SIG-M5 (cell line): Measurements from ENCODE around the gene ARHGAP8.

Source experiments
- DNase-seq: peaks from one replicate; lab custom pipeline; 2025; lab: John Stamatoyannopoulos, UW

Gene ARHGAP8

DNA sequence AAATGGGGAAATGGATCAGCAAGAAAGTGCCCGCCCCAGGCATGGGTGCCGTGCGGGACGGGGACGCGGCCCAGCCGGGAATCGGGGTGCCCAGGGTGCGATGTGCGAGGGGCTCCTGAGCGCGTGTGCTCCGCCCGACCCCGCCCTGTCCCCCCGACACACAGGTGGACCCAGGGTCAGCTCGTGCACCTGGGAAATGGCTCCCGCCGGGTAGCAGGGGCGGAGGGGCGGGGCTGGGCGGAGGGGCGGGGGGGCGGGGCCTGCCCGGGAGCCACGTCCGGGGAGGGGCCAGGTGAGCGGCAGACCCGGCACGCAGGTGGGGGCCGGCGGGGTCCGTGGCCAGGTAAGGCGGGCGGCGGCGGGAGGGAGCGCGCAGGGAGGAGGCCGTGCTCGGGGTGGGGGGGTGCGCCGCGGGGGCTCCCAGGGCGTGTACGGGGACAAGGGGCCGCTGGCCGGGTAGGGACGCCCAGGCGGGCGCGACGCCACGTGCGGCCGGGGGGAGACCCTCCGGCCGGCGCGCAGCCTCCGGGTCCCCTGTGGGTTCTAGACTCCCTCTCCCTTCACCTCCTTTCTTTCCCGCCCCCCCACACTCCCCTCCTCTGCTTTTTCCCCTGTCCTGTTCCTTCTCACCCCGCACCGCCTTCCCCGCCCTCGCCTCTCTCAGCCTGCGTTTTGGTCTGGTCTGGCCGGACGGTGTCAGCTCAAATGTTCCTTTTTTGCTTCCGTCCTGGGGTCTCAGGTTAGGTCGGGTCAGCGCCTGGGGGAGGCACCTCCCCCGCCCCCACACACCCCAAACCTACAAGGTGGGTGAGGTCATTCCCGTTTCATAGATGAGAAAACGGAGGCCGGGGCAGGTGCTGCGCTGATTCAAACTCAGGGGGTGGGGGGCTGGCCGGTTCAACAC lies at the start of gene ARHGAP8:
TSS of gene ARHGAP8 (plus strand) at position 291 of the 904 bp plus-strand sequence. CDS start 33,953 bp downstream, outside the sequence.
- no peak for DNase-seq

DNA sequence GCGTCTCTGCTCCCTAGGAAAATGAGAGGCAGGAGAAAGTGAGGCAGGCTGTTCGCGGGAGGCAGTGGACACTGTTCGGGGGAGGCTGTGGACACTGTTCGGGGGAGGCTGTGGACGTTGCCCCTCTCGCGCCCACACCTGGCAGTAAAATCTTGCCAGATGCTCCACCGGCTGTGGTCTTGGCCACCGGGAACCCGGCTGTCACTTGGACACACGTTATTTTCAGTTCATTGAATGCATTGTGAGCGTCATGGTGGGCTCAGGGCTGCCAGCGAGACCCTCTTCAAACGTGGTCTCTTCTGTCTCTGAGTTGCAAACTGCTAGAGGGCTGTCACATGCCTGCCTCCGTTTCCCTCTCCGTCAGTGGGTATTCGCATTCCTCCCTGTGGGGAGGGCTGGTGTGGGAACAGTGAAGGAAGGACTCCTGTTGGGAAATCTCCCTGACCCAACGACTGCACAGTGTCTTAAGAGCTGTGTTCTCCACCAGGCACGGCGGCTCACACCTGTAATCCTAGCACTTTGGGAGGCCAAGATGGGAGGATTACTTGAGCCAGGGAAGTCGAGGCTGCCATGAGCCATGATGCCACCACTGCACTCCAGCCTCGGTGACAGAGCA lies 49.0 kb upstream of the ARHGAP8 start:
- DNase-seq = no peak

DNA sequence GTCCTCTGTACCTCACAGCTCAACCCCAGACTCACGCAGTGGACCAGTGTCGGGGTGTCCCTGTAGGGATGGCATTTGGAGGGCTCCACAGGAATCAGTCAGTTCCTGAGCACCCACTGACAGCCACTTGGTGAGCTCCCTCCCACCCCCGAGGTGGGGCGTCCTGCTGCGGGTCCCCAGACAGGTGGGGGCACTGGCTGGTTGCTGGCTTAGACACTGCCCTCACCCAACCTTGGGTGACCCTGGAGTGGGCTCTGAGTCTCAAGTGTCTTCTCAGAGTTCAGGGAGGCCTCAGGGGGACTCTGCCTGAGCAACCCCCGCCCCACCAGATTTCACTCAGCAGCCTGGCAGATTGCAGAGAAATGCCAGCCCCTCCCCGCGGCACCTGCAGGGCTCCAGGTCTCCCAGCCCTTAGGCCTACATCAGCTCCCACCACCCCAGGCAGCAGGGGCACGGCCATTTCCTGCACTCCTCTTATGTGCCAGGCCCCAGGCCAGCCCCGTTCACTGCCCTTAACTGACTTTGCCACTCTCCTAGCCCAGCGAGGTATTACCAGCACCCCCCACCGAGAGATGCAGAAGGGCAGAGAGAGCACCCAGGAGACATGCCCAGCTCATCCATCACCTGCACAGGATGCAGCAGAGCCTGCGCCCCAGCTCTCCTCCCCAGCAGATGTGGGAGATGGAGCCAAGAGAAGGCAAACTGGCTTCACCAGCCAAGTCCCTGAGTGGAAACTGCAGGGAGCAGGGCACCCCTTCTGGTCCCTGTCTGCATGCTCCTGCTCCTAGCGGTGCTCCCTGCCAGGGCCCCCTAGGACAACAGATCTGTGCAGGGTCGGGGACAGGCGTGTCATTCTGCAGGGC lies 48.0 kb upstream of the ARHGAP8 start:
- no peak for DNase-seq

DNA sequence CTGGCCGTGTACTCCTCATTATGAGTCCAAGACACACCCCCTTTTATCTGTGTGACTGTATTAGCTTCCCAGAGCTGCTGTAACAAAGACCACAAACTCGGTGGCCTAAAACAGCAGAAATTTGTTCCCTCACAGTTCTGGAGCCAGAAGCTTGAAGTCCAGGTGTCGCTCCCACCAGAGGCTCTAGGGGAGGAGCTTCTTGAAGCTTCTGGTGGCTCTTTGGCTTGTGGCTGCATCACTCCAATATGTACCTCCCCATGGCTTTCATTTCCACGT lies 47.4 kb upstream of the ARHGAP8 start:
- DNase-seq = no peak

DNA sequence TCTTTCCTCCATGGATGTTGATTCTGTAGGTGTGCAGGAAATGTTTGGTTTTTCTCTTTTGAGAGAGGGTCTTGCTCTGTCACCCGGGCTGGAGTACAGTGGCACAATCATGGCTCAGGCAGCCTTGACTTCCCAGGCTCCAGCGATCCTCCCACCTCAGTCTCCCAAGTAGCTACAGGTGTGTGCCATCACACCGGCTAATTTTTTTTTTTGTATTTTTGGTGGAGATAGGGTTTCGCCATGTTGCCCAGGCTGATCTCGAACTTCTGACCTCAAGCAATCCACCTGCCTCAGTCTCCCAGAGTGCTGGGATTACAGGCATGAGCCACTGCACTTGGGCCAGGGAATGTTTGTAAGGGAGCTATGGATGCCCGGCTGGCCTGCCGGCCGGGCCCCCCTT lies 45.9 kb upstream of the ARHGAP8 start:
- no peak for DNase-seq

DNA sequence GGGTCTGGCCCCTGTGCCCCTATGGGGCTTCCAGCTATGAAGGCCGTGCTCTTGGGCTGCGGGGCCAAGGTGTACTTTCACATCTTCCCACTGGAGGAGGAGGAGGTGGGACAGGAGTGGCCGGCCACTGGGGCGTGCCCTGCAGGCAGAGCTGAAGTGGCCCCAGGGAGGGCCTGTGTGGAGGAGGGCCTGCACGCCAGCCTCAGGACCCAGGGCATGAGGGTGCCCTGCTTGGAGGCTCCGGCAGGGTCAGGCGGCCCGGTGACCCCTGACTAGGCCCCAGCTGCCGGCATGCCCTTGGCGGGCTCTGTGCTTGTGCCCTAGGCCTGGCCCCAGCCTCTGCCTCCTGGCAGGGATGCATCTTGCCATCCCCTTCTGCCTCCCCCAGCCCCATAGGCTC lies 45.2 kb upstream of the ARHGAP8 start:
- DNase-seq = no peak

DNA sequence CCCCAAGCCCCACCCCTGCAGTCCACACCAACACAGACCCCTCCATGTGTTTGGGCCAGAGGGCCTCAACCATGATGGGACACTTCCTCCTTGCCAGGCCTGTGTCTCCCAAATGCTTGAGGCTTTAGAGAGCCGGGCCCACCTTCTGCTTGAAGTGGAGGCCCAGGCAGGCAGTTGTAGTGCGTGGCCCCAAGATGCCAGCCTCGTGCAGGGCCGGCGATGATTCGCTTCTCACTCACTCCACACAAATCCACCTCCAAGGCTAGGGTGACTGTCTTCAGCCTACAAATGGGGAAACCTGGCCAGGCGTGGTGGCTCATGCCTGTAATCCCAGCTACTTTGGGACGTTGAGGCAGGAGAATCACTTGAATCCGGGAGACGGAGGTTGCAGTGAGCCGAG lies 44.6 kb upstream of the ARHGAP8 start:
- DNase-seq = no peak

DNA sequence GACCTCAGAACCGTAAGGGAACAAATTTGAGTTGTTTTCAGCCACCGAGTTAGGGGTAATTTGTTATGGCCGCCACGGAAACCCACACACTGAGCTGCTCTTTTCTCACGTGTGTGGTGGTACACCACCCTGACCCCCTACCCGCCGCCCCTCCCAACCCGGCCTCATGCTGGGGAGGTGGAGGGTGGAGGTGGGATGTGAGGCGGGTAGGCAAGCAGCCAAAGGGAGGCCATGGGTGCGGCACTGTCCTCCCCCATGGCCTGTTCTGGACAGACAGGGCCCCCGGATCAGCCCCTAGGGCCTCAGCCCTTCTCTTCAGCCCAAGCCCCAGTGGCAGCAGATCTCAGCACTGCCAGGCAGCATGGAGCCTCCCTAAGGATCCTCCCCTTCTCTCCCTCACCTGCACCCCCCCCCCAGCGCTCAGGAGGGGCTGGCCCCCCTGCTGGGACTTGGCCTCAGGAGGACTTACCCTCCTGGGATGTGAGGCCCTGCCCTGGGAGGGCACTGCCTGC lies 42.4 kb upstream of the ARHGAP8 start:
- no peak for DNase-seq

DNA sequence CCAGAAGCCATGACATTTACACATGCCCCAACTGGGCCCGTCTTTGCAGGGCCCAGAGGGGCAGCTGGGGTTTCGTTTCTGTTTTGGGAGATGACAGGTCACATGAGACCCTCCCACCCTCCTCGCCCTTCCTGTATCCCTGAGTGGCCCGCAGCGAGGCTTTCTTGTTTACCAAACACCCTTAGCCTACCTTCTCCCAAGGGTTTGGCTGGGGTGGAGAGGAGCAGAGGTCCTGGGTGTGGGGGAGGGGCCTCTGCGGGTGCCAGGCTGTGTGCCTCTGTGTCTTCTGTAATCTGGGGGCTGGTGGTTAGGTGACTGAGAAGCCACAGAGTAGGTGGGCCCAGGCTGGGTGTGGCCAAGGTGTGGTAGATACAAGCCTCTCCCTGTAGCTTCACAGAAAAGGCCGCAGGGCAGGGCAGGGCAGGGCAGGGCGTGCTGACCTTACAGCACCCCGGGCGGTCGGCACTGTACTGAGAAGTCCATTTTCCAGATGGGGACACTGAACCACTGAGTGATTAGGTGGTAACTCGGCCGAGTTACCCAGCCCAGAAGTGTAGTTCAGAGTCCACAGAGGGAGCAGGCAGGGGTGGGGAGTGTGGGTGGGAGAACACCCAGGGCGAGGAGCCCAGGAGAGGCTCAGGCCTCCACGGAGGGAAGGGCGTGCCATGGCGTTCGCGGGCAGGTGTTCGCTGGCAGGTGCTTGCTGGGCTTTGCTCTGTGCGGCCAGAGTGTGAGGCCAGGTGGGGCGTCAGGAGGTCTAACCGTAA lies 41.7 kb upstream of the ARHGAP8 start:
- no peak for DNase-seq

DNA sequence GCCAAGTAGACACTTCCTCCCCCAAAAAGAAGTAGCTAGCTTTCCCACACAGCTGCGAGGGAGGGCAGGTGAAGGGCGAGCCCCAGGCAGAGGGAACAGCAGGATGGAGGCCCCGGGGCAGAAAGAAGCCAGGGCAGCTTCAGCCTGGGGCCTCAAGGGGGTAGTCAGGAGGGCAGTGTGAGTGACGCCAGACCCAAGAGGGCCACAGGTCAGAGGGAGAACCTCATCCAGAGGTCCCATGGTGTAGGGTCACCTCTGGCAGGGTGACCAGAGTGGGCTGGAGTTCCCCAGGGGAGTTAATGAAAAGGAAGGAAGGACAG lies 41.2 kb upstream of the ARHGAP8 start:
- no peak for DNase-seq

DNA sequence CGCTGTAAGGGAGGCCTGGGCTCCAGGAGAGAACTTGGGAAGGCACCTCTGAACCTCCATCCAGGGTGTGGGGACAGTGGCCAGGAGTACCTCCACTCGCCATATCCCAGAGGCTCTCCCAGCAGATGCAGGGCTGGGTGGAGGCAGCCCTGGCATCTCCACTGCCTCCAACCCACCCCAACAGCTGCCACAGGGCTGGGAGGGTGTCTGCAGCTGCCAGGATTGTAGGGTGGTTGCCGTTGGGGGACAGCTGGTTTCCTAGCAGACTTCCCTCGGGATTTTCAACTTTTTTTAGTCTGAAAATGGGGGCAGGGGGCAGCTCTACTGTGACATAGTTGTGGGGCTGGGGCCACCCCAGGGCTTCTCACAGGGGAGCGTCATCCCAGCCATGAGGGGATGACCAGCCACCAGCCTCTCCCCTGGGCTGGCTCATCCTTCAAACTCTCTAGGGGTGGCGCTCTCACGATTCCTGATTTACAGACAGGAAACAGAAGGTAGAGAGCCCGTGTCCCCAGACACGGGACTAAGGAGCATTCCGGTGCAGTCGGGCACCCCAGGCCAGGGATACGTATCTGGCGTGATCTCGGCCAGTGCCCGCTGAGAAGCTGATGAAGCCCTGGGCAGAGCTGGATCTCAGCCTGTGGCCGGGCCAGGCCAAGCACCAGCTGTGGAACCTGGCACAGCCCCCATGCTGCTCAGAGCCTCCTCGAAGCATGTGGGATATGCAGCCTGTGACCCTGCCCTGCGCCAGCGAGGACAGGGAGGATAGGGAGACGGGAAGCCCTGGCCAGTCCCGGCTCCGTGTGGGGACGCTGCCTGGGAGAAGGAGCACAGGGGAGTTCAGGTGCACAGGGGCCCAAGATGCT lies 40.5 kb upstream of the ARHGAP8 start:
- DNase-seq = no peak

DNA sequence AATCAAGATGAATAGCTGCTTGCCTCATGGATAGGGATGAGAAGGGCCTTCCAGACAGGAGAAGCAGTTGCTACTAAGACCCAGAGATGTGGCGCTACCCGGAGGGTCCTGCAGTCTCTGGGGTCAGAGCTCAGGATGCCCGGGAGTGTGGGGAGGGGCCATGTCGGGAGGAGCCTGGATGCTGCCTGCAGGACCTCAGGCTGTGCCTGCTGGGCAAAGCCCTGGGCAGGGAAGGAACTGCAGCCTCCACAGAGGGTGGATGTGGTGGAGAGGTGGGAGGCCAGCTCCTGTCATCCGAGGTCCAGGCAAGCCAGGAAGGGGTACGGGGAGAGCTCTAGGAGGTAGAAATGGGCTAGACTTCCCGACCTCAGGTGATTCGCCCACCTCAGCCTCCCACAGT lies 39.4 kb upstream of the ARHGAP8 start:
- DNase-seq = no peak

DNA sequence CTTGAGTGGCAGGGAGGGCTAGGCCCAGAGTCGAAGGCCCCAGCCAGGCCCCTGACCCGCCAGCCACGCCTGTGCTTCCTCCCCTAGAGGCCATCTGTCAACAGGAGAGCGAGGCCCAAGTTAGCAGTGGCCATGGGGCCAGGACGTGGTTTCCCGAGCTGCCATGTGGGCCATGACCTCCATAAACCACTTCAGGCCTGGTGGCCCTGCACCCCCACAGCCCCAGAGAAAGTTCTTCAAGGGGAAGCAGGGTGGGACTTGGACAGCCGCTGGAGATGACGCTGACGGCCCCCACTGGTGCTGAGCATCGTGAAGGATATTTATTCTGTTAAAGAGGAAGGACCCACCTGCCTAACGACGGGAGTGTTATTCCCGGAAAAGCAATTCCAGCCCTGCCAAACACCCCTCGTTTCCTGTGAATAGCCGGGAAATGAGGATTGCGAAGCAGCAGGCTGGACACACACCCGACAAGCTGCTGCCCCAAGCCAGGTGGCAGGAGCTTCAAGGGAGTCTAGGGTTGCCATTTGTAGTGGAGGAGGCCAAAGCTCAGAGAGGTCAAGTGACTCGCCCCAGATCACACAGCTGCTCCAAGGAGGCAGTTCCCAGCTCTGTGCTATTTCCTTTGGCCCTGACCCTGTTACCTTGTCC lies 37.5 kb upstream of the ARHGAP8 start:
- no peak for DNase-seq

DNA sequence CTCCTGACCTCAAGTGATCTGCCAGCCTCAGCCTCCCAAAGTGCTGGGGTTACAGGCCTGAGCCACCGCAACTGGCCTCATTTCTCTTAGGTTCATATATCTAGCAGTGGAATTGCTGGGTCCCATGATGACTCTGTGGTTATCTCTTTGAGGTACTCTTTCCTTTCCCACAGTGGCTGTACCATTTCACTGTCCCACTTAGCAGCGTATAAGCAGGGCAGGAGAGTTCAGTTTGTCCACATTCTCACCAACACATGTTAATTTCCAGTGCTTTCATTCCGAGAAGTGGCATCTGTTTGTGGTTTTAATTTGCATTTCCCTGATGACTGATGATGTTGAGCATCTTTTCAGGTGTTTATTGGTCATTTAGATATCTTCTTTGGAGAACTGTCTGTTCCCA lies 34.0 kb upstream of the ARHGAP8 start:
- no peak for DNase-seq

DNA sequence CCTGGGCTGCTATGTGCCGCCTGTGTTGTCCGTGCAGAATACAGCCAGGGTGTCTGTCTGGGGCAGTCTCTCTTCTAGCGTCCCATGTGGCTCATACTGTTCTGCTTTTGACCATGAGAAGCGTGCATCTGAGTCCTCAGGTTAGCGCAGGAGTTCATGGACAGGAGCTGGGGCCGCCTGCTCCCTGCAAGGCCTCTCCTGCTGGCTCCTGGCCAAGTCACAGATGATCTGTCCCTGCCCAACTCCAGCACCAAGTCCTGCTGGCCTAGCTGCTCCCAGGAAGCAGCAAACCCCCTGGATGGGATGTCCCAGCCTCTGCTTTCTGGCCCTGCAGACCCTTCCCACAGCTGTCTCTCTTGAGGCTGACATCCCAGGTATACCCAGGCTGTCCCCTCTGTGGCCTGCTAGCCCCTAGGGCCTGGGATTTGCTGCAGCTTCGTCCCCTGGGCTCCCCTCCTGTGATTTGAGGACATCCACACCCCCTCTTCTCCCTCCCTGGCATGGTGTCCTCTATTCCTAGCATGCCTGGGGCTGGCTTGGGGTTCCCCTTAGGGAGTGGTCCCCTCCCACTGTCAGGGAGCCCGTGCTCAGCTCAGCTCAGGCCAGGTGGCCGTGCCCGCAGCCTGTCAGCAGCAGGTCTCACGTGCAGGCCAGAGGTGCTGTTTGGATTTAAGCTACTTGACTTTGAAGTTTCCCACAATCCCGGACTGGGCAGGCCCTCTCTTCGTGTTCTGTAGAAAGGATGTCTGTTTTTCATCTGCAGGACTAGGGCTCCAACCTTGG lies 32.6 kb upstream of the ARHGAP8 start:
- DNase-seq = no peak

DNA sequence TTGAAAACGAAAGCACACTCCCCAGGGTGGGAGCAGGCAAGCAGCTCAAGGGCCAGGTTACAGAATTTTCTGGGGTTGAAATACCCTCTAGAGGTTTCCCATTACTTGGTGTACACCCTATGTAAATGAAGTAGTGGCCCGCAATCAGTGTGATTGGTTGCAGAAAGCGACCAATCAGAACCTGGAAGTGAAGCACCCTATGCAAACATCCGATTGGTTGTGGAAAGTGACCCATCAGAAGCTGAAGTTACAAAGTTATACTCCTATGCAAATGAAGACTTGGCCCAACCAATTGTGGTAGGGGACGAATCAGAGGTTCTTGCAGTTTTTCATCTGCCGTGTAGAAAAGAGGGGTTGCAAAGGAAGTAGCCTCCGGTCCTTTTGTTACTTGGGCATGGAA lies 31.2 kb upstream of the ARHGAP8 start:
- no peak for DNase-seq

DNA sequence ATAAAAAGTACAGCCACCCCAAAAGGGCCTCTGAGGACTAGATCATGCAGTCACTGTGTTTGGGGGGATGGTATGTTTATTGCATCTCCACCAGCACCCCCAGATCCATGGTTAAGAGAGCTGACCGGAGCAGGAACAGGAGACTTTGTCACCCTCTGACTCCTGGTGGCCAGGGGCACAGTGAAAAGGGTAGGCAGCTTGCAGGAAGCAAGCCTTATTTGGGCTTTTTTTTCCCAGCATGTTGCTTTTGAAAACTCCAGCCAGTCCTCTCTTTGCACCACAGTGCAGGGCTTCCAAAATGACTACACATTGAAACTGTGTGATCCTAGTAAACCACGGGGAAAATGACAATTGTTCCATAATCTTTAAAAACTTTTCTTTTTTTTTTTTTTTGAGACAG lies 29.8 kb upstream of the ARHGAP8 start:
- no peak for DNase-seq

DNA sequence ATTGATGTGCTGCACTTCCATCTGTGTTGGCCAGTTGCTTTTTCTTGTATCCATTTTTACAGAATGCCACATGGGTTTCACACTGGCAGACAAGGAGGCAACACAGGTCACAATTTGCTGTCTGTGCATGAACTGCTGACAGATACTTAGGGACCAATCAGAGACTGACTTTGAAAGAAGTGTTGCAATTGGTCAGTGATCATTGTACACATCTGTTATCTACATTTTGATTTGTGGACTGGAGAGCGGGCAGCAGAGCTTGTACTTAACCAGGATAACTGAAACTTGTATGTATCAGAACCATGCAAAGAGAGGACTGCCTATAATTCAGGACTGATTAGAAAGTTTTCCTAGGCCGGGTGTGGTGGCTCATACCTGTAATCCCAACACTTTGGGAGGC lies 28.6 kb upstream of the ARHGAP8 start:
- DNase-seq = no peak

DNA sequence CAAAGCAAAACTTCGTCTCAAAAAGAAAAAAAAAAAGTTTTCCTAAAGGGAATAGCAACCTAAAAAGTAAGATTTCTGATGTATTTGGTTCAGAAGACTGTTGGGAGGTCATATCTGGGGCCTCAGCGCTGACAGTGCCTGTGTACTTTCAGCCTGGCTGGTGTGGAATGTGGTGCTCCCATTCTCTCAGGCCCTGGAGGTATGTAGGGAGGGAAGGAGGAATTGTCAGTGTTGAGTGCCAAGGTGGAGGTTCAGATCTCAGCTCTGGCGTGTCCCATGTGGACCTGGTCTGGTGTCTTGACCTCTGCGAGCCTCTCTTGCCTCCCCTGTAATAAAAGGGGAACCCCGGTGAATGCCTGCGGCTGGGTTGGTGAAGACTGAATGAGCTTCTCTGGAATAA lies 28.0 kb upstream of the ARHGAP8 start:
- DNase-seq = no peak

DNA sequence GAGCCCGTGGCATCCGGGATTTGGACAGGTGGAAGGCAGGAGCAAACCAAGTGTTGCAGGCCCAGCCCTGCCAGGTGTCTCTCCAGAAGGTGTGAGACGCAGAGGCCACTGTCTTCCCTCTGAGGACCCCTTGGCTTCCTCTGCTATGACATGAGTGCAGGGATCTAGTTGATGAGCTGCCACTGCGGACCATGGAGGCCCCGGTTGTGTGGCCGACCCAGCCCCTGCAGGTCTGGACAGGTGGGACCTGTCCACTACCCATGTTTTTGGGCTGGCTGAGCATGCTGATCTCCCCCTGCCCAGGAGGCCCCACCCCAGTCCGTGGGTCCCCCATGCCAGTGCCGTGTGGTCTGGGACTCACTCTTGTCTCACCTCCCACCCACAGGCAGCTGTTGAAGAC lies 27.5 kb upstream of the ARHGAP8 start:
- DNase-seq = no peak
